Peyer's patch (tissue), 4 donors: ENCODE results near the gene ZFYVE1.

Source experiments
- CTCF ChIP-seq, 6 experiments: fragments of 450-650 bp in 4 of 6; fragments of 200-600 bp in 2 of 6; sonication (generic) in 1 of 6; IDR thresholded peaks; one replicate each; pipeline ENCODE4 v1.5.1; 2017 to 2019; ENCODE audit warnings: antibody characterized with exemption in 6 of 6, mild to moderate bottlenecking in 3 of 6, moderate library complexity in 1 of 6
- POLR2A ChIP-seq, 2 donors: fragments of 450-650 bp; IDR thresholded peaks; one replicate each; pipeline ENCODE4 v1.5.1; 2017; ENCODE audit warnings: antibody characterized with exemption in 2 of 2, mild to moderate bottlenecking in 2 of 2, moderate library complexity in 2 of 2

- TF ChIP-seq POLR2A (IDR thresholded peaks at IDR 0.05) (no peak), CTCF (IDR thresholded peaks at IDR 0.05) (no peak)
Measured at GRCh38 chr14:72947366-72948160, 79.3 kb downstream of the ZFYVE1 start.
